HG02642 (cell line): ENCODE measurements around the gene TLL2.
A peak's percentile ranks its signal among the peaks of the same experiment; 100 is the strongest.

Source experiments
- ATAC-seq: cut with Tn5 transposase; IDR thresholded peaks from one replicate; pipeline ENCODE4 v1.9.1; 2021; ENCODE audit warnings: mild to moderate bottlenecking; ENCODE audit not compliant: unreplicated experiment, poor library complexity

The TLL2 gene

GRCh38 chr10:96470116-96470743 is 43.5 kb downstream of the TLL2 start:
- ATAC-seq: no peak

- no peak for ATAC-seq
These were observed 44.9 kb downstream of the TLL2 start for GRCh38 chr10:96468845-96469244.

- ATAC-seq: no peak
These were observed 48.1 kb downstream of the TLL2 start for GRCh38 chr10:96465599-96465998.

- ATAC-seq: no peak
These were observed 50.2 kb downstream of the TLL2 start for GRCh38 chr10:96463562-96463961.

- ATAC-seq: no peak
These were observed 51.0 kb downstream of the TLL2 start for GRCh38 chr10:96462606-96463151.

- no peak for ATAC-seq
These were observed 53.4 kb downstream of the TLL2 start for GRCh38 chr10:96460316-96460715.

- ATAC-seq: no peak
These were observed 56.4 kb downstream of the TLL2 start for GRCh38 chr10:96457341-96457740.

- ATAC-seq: no peak
These were observed 57.4 kb downstream of the TLL2 start for GRCh38 chr10:96456296-96456840.

GRCh38 chr10:96453856-96454583 is 59.7 kb downstream of the TLL2 start:
- ATAC-seq: no peak

GRCh38 chr10:96452494-96453153 is 61.1 kb downstream of the TLL2 start:
- ATAC-seq: no peak

GRCh38 chr10:96450529-96451207 is 63.1 kb downstream of the TLL2 start:
- ATAC-seq: no peak

GRCh38 chr10:96448558-96448957 is 65.2 kb downstream of the TLL2 start:
- ATAC-seq: no peak

GRCh38 chr10:96448021-96448457 is 65.7 kb downstream of the TLL2 start:
- ATAC-seq: peak; percentile 58

- ATAC-seq: no peak
These were observed 66.6 kb downstream of the TLL2 start for GRCh38 chr10:96446966-96447596.

GRCh38 chr10:96441987-96442643 is 71.6 kb downstream of the TLL2 start:
- no peak for ATAC-seq

GRCh38 chr10:96441322-96441885 is 72.3 kb downstream of the TLL2 start:
- ATAC-seq: no peak

- ATAC-seq: no peak
These were observed 73.1 kb downstream of the TLL2 start for GRCh38 chr10:96440361-96441292.

- no peak for ATAC-seq
These were observed 74.0 kb downstream of the TLL2 start for GRCh38 chr10:96439725-96440124.
